HepG2 (cell line): ENCODE measurements around the gene TMC4. TPM values are rescaled to one million over a fixed set of nuclear protein-coding genes. Genes with fewer than 3 reads are reported as not detected.

Source experiments
- CTCF ChIP-seq: sonication (generic); formaldehyde crosslinking; IDR thresholded peaks from 2 replicates; pipeline ENCODE4 v1.5.0; 2020; ENCODE audit warnings: mild to moderate bottlenecking, missing genetic modification reagents, moderate library complexity
- FOSL1 ChIP-seq: sonication (generic); formaldehyde crosslinking; IDR thresholded peaks from 2 replicates; pipeline ENCODE4 v1.9.0; 2021; ENCODE audit warnings: missing genetic modification reagents, borderline replicate concordance
- HNRNPK ChIP-seq: fragments of 200-400 bp; formaldehyde crosslinking; IDR thresholded peaks from 2 replicates; pipeline ENCODE4 v1.6.1; 2018; ENCODE audit warnings: low read length, low read depth, moderate library complexity, mild to moderate bottlenecking; ENCODE audit not compliant: poor library complexity, severe bottlenecking
- JDP2 ChIP-seq: sonication (generic); formaldehyde crosslinking; IDR thresholded peaks from 2 replicates; pipeline ENCODE4 v1.8.1; 2022; ENCODE audit warnings: missing genetic modification reagents, borderline replicate concordance
- JUN ChIP-seq: sonication (generic); formaldehyde crosslinking; IDR thresholded peaks from 2 replicates; pipeline ENCODE4 v1.4.0; 2020; ENCODE audit warnings: mild to moderate bottlenecking, missing genetic modification reagents
- MEIS2 ChIP-seq: sonication (generic); formaldehyde crosslinking; IDR thresholded peaks from 2 replicates; pipeline ENCODE4 v1.9.0; 2021; ENCODE audit warnings: mild to moderate bottlenecking, missing genetic modification reagents
- MTA3 ChIP-seq: sonication (generic); formaldehyde crosslinking; IDR thresholded peaks from 2 replicates; pipeline ENCODE4 v1.4.0; 2020; ENCODE audit warnings: missing genetic modification reagents
- NFE2 ChIP-seq: sonication (generic); formaldehyde crosslinking; IDR thresholded peaks from 2 replicates; pipeline ENCODE4 v1.4.0; 2020; ENCODE audit warnings: missing genetic modification reagents
- NR0B2 ChIP-seq: sonication (generic); formaldehyde crosslinking; IDR thresholded peaks from 2 replicates; pipeline ENCODE4 v1.4.0; 2020; ENCODE audit warnings: mild to moderate bottlenecking, missing genetic modification reagents
- SAFB2 ChIP-seq: sonication (generic); formaldehyde crosslinking; IDR thresholded peaks from 2 replicates; pipeline ENCODE4 v1.5.1; 2020; ENCODE audit warnings: missing genetic modification reagents, low read depth, mild to moderate bottlenecking, borderline replicate concordance
- SUZ12 ChIP-seq: fragments of 150-350 bp; IDR thresholded peaks from 2 replicates; pipeline ENCODE4 v1.6.1; 2014; ENCODE audit warnings: low read depth, low read length
- ZMYM4 ChIP-seq: sonication (generic); formaldehyde crosslinking; IDR thresholded peaks from 2 replicates; pipeline ENCODE4 v1.8.1; 2023; ENCODE audit warnings: mild to moderate bottlenecking, missing genetic modification reagents
- ZNF350 ChIP-seq: sonication (generic); formaldehyde crosslinking; IDR thresholded peaks from 2 replicates; pipeline ENCODE4 v1.4.0; 2020; ENCODE audit warnings: mild to moderate bottlenecking, low read depth, missing genetic modification reagents, borderline replicate concordance
- ZNF430 ChIP-seq: sonication (generic); formaldehyde crosslinking; IDR thresholded peaks from 2 replicates; pipeline ENCODE4 v1.9.0; 2021; ENCODE audit warnings: mild to moderate bottlenecking, missing genetic modification reagents
- ZNF441 ChIP-seq: sonication (generic); formaldehyde crosslinking; IDR thresholded peaks from 2 replicates; pipeline ENCODE4 v1.7.0; 2021; ENCODE audit warnings: missing genetic modification reagents, borderline replicate concordance
- ZNF496 ChIP-seq: sonication (generic); formaldehyde crosslinking; IDR thresholded peaks from 2 replicates; pipeline ENCODE4 v1.8.1; 2023; ENCODE audit warnings: mild to moderate bottlenecking, moderate library complexity, missing genetic modification reagents; ENCODE audit not compliant: insufficient replicate concordance
- ZNF569 ChIP-seq: sonication (generic); formaldehyde crosslinking; IDR thresholded peaks from 2 replicates; pipeline ENCODE4 v1.5.0; 2020; ENCODE audit warnings: mild to moderate bottlenecking, missing genetic modification reagents, moderate library complexity, borderline replicate concordance
- polyA plus RNA-seq, 8 experiments: library from polyadenylated mRNA; depleted of rRNA in 3 of 8; stranded (reverse) in 7 of 8; unstranded in 1 of 8; fragments of >200 nt; fragmentation: Illumina TruSeq in 4 of 8; extraction: Trizol in 4 of 8; gene quantifications; 2 replicates each; pipeline versions ENCODE4 v1.2.1 to v1.2.3, GENCODE V29; 2011 to 2016; ENCODE audit warnings: low read depth in 4 of 8, missing spikeins in 1 of 8, mixed read lengths in 1 of 8; ENCODE audit not compliant: insufficient read depth in 1 of 8
- total RNA-seq, 5 experiments: library from RNA; depleted of rRNA; stranded (reverse); fragments of >200 nt; fragmentation: Illumina TruSeq; extraction: Trizol; gene quantifications; 2 replicates each; pipeline ENCODE4 v1.2.3, GENCODE V29; 2016; ENCODE audit warnings: low read depth in 1 of 5
- TF ChIP-seq, protein P1 (sequence below): sonication (generic); formaldehyde crosslinking; IDR thresholded peaks from 2 replicates; pipeline ENCODE4 v1.4.0; 2020; ENCODE audit warnings: missing genetic modification reagents, low read depth, mild to moderate bottlenecking, borderline replicate concordance
- TF ChIP-seq, protein P2 (sequence below): sonication (generic); formaldehyde crosslinking; IDR thresholded peaks from 2 replicates; pipeline ENCODE4 v1.5.0; 2020; ENCODE audit warnings: mild to moderate bottlenecking, missing genetic modification reagents
- TF ChIP-seq, protein P3 (sequence below): sonication (generic); formaldehyde crosslinking; IDR thresholded peaks from 2 replicates; pipeline ENCODE4 v1.4.0; 2020; ENCODE audit warnings: missing genetic modification reagents, borderline replicate concordance

The TMC4 gene
- total and polyA plus RNA-seq, 2 of the 13 experiments (the other 11 are each of a cell fraction or from before 2014, with no cell fraction given) = 0.13 to 0.24 TPM

DNA sequence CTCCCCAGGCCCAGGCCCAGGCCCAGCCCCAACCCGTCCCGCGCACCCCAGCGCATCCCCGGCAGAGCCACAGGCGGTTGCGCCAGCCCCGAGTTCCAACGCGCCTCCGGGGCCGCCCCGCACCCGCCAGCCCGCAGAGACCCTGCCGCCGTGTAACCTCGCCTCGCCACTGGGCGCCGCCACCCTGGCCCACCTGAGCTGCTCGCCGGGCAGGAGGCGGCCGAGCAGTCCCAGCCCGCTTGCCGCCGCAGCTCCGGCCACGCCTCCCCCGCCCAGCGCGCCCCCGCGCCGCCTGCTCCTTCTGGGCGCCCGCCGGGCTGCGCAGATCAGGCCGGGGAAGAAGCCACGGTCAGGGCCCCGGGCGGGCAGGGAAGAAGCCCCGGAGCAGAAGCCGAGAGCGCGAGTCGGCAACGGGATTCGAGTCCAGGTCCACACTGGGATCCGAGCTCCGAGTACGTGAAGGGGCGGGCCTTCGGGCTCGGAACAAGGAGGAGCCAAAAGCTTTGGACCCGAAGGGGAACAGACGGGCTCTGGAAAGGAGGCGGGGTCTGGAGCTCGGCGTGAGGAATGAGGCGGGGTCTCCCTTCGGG lies 16.3 kb upstream of the TMC4 start, which contains the start of gene MBOAT7 (continued):
- peak; percentile 60; the same call in 1 of the 2 replicates for TF ChIP-seq JUN (CRISPR knock-in tag)
- peak; percentile 35 for TF ChIP-seq MEIS2 (CRISPR knock-in tag)
- TF ChIP-seq ZMYM4 (CRISPR knock-in tag) = peak; percentile 53; the same call in 1 of the 2 replicates
- TF ChIP-seq FOSL1 (CRISPR knock-in tag) = no peak
- peak; percentile 84 for TF ChIP-seq ZNF441
- peak; percentile 60 for TF ChIP-seq HNRNPK
- 0 out of 2 replicates have a peak, but pooled peaks have one; percentile 11 for TF ChIP-seq ZNF350 (CRISPR knock-in tag)
- 0 out of 2 replicates have a peak, but pooled peaks have one; percentile 50 for TF ChIP-seq ZNF430 (CRISPR knock-in tag)
- TF ChIP-seq JDP2 (CRISPR knock-in tag) = no peak
- TF ChIP-seq ZNF496 (CRISPR knock-in tag) = no peak
- TF ChIP-seq, protein P1, sequence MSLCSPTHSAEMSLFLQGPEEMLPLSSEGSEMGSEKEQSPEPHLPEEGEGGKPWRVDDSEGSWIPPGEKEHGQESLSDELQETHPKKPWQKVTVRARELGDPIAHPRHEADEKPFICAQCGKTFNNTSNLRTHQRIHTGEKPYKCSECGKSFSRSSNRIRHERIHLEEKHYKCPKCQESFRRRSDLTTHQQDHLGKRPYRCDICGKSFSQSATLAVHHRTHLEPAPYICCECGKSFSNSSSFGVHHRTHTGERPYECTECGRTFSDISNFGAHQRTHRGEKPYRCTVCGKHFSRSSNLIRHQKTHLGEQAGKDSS (CRISPR knock-in tag) = peak; percentile 81; the same call in 1 of the 2 replicates
- no peak for TF ChIP-seq SUZ12
- no peak for TF ChIP-seq MTA3 (CRISPR knock-in tag)
- TF ChIP-seq CTCF (CRISPR knock-in tag) = peak; percentile 68
- TF ChIP-seq NR0B2 (CRISPR knock-in tag) = 0 out of 2 replicates have a peak, but pooled peaks have one; percentile 34
- TF ChIP-seq NFE2 (CRISPR knock-in tag) = no peak
- peak; percentile 74; the same call in 1 of the 2 replicates for TF ChIP-seq SAFB2
- TF ChIP-seq ZNF569 (CRISPR knock-in tag) = no peak
- TF ChIP-seq, protein P2, sequence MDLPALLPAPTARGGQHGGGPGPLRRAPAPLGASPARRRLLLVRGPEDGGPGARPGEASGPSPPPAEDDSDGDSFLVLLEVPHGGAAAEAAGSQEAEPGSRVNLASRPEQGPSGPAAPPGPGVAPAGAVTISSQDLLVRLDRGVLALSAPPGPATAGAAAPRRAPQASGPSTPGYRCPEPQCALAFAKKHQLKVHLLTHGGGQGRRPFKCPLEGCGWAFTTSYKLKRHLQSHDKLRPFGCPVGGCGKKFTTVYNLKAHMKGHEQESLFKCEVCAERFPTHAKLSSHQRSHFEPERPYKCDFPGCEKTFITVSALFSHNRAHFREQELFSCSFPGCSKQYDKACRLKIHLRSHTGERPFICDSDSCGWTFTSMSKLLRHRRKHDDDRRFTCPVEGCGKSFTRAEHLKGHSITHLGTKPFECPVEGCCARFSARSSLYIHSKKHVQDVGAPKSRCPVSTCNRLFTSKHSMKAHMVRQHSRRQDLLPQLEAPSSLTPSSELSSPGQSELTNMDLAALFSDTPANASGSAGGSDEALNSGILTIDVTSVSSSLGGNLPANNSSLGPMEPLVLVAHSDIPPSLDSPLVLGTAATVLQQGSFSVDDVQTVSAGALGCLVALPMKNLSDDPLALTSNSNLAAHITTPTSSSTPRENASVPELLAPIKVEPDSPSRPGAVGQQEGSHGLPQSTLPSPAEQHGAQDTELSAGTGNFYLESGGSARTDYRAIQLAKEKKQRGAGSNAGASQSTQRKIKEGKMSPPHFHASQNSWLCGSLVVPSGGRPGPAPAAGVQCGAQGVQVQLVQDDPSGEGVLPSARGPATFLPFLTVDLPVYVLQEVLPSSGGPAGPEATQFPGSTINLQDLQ (CRISPR knock-in tag) = no peak
- TF ChIP-seq, protein P3, sequence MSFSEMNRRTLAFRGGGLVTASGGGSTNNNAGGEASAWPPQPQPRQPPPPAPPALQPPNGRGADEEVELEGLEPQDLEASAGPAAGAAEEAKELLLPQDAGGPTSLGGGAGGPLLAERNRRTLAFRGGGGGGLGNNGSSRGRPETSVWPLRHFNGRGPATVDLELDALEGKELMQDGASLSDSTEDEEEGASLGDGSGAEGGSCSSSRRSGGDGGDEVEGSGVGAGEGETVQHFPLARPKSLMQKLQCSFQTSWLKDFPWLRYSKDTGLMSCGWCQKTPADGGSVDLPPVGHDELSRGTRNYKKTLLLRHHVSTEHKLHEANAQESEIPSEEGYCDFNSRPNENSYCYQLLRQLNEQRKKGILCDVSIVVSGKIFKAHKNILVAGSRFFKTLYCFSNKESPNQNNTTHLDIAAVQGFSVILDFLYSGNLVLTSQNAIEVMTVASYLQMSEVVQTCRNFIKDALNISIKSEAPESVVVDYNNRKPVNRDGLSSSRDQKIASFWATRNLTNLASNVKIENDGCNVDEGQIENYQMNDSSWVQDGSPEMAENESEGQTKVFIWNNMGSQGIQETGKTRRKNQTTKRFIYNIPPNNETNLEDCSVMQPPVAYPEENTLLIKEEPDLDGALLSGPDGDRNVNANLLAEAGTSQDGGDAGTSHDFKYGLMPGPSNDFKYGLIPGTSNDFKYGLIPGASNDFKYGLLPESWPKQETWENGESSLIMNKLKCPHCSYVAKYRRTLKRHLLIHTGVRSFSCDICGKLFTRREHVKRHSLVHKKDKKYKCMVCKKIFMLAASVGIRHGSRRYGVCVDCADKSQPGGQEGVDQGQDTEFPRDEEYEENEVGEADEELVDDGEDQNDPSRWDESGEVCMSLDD (CRISPR knock-in tag) = 0 out of 2 replicates have a peak, but pooled peaks have one; percentile 25
